A204.1 (cell line): ENCODE data around the gene TRIOBP.

Experiments
- FAIRE-seq: peaks from 2 replicates; lab custom pipeline; 2012; peaks lifted over from hg19 to GRCh38; lab: Jason Lieb, UNC

The TRIOBP gene

DNA sequence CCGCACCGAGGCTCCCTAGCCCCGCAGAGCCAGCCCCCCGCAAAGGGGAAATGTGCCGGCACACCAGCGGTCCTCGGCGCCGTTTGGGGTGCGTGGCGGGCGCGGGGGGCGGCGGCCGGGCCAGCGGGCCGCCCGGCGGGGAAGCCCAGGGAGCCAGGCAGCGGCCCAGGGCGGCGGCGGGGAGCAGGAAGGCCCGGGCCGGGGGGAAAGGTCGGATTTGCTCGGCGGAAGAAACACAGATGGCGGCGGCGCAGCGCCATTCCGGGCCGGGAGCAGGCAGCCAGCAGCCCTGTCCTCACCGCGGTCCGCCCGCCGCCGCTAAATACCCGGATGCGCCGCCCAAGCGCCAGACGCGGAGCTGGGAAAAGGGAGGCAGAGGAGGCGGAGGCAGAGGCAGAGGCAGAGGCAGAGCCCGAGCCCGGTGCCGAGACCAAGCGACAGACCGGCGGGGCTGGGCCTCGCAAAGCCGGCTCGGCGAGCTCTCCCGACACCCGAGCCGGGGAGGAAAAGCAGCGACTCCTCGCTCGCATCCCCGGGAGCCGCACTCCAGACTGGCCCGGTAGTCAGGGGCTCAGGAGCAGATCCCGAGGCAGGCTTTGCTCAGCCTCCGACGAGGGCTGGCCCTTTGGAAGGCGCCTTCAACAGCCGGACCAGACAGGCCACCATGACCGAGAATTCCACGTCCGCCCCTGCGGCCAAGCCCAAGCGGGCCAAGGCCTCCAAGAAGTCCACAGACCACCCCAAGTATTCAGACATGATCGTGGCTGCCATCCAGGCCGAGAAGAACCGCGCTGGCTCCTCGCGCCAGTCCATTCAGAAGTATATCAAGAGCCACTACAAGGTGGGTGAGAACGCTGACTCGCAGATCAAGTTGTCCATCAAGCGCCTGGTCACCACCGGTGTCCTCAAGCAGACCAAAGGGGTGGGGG lies 108.3 kb downstream of the TRIOBP start:
- FAIRE-seq = no peak

DNA sequence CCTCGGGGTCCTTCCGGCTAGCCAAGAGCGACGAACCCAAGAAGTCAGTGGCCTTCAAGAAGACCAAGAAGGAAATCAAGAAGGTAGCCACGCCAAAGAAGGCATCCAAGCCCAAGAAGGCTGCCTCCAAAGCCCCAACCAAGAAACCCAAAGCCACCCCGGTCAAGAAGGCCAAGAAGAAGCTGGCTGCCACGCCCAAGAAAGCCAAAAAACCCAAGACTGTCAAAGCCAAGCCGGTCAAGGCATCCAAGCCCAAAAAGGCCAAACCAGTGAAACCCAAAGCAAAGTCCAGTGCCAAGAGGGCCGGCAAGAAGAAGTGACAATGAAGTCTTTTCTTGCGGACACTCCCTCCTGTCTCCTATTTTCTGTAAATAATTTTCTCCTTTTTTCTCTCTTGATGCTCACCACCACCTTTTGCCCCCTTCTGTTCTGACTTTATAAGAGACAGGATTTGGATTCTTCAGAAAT lies 109.0 kb downstream of the TRIOBP start:
- FAIRE-seq = no peak

DNA sequence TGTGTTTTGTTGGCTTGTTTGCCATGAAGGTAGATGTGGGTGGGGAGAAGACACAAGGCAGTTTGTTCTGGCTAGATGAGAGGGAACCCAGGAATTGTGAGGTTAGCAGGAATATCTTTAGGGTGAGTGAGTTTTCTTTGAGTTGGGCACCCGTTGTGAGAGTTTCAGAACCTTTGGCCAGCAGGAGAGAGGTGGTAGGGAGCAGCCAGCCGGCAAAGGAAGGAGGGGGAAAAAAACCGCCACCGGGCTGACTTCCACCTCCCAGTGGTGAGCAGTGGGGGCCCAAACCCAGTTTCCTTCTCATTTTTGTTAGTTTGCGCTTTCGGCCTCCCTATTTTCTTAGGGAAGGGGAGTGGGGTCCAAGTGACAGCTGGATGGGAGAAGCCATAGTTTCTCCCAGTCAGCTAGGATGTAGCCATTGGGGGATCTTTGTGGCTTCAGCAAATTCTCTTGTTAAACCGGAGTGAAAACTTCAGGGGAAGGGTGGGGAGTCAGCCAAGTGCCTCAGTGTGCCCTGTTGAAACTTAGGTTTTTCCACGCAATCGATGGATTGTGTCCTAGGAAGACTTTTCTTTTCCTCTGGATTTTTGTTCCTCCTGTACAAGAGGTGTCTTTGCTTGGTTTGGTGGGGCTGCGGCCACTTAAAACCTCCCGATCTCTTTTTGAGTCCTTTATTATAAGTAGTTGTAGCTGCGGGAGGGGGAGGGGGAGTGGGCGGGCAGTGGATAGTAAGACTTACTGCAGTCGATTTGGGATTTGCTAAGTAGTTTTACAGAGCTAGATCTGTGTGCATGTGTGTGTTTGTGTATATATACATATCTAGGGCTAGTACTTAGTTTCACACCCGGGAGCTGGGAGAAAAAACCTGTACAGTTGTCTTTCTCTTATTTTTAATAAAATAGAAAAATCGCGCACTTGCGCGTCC lies 109.8 kb downstream of the TRIOBP start:
- no peak for FAIRE-seq

DNA sequence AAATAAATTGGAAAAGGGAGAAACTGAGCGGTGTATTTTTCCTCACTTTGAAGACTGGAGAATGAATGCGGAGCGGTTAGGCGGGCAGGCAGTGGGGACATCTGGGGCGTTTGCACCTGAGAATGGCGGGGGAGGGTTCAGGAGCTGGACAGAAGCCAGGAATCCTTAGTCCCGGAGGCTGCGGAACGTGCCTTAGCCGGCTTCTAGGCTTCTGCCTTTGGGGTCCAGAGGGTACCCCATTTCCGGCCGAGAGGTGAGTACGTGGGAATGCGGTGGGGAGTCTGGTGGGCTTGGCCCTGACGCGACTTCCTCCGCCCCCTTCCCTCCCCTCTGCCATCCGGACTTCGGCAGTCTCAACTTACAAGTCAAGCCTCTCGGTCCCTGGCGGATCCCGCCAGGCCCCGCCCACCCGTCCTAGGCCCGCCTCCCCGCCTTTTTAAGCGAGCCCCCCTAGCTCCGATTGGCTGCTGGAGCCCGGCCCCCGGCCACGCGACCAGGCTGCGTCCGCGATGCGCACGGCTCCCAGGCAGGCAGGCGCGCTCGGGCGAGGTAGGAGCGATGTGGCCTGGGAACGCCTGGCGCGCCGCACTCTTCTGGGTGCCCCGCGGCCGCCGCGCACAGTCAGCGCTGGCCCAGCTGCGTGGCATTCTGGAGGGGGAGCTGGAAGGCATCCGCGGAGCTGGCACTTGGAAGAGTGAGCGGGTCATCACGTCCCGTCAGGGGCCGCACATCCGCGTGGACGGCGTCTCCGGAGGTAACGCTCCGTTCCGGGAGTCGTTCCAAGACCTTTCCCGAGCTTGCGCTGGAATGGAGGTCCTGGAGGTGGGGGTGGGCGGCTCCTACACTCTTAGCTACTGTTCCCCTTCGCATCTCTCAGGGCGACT lies 110.8 kb downstream of the TRIOBP start, which contains the start of gene GCAT:
Gene GCAT, plus strand, starts transcription at position 525 of the 884 bp plus-strand sequence. Its CDS starts 34 bp downstream, at position 559.
- FAIRE-seq = peak; percentile 78

DNA sequence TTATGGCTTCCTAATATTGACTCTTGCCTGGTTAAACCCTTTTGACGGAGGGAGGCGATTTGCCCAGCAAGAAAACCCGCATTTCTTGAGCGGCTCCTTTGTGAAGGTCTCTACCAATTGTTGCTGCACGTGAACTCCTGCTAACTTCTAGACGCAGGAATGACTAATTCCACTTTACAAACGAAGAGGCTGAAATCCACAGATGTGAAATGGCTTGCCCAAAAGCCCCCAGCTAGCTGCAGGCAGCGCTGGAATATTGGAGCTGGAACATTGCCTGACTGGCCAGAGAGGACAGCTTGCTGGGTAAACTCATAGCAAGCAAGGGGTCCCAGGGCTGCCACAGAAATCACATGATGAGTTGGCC lies 111.4 kb downstream of the TRIOBP start:
- FAIRE-seq = no peak

DNA sequence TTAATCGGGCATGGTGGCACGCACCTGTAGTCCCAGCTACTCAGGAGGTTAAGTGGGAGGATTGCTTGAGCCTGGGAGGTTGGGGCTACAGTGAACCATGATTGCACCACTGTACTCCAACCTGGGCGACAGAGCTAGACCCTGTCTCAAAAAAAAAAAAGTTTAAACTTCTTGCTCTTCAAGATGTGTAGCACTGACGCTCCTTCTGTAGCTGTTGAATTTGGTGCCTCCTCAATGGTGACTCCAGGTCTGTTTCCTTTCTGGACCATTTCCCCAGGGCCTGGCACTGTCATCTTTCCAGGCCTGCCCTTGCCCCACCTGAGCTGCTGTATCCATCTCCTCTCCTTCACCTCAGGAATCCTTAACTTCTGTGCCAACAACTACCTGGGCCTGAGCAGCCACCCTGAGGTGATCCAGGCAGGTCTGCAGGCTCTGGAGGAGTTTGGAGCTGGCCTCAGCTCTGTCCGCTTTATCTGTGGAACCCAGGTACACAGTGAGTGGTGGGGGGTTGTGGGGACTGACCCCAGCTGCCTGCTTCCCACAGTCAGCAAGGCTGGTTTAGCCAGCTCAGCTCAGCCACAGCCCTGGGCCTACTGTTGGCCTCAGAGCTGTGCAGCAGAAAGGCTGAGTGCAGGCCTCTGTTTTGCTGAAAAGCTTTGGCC lies 113.0 kb downstream of the TRIOBP start:
- no peak for FAIRE-seq

DNA sequence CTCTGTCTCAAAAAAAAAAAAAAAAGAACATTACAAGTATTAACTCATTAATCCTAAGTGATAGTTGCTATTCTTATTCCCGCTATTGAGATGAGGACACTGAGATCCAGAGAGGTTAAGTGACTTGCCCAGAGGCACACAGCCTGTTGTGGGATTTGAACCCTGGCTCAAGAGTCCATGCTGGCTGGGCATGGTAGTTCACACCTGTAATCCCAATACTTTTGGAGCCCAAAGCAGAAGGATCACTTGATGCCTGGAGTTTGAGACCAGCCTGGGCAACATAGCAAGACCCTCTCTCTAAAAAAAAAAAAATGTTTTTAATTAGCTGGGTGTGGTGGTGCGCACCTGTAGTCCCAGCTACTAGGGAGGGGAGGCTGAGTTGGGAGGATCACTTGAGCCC lies 115.0 kb downstream of the TRIOBP start:
- no peak for FAIRE-seq

DNA sequence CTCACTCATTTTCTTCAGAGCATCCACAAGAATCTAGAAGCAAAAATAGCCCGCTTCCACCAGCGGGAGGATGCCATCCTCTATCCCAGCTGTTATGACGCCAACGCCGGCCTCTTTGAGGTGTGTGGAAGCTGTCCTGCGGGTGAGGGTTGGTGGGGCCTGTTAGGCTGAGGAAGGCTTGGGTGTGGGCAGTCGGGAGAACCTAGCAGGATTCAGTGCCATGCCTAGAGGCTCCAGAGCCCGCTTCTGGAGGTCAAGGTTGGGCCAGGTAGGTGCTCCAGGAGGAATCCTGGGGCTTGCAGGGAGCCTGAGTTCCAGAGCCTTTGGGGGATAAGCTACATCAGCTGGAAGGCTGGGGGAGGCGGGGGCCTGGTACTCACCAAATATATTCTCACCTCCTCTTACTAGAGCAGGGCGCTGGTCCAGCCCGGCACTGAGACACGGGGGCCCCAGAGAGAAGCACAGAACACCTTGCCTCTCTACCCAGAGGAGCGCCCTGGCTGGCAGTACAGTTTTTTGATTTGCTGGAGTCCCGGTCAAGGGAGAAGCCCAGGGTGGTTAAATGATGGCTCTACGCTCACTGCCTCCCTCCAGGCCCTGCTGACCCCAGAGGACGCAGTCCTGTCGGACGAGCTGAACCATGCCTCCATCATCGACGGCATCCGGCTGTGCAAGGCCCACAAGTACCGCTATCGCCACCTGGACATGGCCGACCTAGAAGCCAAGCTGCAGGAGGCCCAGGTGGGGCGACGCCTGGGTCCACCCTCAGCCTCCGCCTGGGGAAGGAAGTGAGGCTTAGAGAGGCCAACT lies 116.2 kb downstream of the TRIOBP start:
- no peak for FAIRE-seq

DNA sequence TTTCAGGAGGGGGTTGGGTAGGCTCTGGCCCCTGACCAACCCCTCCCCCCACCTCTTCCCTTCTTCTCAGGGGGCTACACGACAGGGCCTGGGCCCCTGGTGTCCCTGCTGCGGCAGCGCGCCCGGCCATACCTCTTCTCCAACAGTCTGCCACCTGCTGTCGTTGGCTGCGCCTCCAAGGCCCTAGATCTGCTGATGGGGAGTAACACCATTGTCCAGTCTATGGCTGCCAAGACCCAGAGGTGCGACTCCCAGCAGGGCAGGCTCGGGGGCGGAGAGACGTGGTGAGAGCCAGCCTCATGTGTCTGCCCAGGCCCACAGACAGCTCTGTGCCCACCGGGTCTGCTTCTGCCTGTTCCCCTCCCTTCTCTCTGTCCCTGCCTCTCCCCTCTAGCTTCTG lies 118.7 kb downstream of the TRIOBP start:
- no peak for FAIRE-seq

DNA sequence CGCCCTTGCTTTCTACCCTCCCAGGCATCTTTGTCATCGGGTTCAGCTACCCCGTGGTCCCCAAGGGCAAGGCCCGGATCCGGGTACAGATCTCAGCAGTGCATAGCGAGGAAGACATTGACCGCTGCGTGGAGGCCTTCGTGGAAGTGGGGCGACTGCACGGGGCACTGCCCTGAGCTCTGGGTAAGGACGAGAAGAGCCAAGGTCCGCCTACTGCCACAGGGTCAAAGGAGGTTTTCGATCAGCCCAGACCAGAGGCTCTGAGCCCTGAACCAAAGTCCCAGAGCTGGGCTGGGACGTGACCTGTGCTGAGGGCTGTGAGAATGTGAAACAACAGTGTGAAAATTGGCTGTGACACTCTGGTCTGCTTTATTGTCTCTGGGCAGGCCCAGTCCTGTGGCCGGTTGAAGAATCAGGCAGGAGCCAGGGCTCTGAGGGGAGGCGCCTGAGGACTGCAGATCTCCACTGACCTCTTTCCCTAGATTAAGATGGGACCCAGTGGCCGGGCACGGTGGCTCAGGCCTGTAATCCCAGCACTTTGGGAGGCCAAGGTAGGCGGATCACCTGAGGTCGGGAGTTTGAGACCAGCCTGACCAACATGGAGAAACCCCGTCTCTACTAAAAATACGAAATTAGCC lies 119.8 kb downstream of the TRIOBP start:
- FAIRE-seq = no peak

DNA sequence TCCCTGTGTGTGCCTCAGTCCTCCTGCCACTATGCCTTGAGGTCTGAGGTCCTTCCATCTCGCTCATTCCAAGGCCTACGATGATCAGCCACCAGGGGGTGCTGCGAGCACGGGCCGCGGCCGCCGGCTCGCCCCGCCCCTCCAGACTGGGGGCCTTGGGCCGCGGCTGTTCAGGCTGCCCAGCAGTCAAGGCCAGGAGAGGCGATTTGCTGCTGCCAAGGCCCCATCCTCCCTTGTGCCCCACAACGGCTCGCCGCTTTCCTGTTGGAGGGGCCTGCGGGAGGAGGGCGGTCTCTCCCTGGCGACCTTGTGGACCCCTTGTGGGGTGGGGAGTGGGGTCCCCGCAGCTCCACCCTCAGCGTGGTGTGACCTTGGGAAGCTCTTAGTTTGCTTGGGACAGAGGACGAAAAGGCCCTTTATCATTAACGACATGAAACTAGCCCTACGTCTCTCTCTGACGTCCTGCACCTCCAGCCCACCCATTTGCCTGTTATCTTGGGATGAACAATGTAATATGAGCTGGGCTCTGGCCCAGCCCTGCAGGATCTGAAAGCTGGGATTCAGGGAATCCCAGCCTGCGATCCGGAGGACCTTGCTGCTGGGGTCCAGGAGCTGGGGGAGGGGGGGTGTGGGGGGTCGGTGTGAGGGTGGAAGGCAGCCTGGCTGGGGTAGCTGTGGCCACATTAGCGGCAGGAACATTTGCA lies 121.0 kb downstream of the TRIOBP start:
- no peak for FAIRE-seq

DNA sequence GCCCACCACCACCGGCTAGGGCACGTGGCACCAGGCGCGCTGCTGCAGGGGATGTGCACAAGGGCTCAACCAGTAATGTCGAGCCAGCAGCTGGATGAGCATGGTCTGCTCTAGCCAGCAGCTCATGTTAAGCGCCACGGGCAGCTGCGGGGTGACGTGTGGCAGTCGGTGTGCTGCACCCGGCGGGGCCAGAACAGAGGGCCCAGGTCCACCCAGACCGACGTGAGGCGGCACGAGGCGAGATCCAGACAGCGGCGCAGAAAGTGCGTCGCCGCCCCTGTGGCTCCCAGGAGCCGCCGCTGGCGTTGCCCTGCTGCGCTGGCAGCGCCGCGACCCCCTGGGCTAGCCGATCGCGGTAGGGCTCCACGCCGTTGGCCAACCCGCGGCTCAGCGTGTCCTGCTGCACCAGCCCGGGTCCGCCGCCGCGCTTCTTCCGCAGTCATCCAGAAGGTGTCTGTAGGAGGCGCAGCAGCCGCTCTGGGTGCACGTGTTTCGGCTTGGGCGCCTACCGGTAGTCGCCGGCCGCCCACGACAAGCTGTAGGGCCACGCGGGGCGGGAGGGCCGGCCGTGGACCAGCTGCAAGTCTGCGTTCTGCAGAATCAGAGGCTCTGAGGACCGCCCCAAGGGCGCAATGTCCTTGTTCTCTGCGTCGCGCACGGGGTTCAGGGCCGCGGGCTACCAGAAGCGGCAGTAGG lies 121.7 kb downstream of the TRIOBP start:
- no peak for FAIRE-seq

DNA sequence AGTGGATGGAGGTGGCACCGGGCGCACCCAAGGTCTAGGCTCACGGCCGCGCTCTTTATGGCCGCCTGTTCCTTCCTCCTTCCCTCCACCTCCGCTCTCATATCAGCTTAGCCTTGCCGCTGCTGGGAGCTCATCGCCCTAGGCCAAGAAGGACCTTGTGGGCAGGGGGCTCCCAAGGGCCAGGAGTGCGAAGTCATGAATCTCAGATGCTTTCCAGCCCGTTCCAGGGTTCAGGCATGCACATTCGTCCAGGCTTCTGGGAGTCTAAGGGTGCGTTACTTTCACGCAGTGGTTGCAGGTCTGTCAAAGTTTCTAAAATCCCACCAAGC lies 122.2 kb downstream of the TRIOBP start:
- no peak for FAIRE-seq

DNA sequence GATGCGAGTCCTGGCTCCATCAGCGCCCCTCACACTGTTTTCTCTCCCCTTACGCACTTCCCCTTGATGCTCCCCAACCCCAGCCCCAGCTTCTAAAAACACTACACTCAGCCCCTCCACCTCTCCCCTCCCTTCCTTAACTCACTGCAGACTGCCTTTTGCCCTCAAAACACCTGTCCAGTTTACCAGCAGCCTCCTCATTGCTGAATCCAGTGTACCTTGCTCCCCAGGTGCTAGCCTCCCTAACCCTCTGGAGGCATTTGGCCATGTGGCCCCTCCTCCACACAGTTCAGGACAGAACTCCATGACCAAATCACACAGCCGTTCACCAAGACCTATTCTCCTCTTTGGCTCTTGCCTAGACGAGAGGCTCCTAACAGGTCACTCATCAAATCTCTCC lies 123.5 kb downstream of the TRIOBP start:
- no peak for FAIRE-seq

DNA sequence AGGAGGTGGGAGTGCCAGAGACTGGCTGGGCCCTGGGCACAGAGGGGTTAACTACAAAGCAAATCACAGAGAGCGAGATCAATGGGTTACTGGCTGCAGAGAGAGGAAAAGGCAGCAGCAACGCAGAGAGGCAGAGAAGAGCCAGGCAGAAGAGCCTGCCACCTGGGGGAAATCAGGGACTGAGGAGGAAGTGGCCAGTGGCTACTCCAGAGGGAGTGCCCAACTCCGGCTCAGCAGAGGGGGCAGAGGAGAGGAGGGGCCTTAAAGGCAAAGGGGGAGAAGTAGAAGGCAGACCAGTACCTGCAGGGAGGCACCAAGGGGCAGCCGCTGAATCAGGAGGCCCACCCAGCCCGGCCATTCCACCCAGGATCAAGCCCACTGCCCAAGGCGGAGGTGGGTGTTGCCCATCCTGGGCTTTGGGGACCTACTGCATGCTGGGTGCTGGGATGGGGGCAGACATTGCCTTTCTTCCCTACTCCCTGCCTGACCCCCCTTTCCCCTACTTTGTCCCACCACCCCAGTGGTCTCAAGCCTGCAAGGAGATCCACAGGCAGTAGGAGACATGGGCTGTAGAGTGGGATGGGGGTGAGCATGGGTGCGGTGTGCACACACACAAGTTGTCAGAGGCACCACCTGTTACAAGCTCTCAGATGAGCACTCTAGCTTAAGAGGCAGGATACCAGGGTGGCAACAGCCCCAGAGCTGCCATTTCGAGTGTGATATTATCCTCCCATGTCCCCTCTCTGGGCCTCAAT lies 125.4 kb downstream of the TRIOBP start:
- FAIRE-seq = no peak

DNA sequence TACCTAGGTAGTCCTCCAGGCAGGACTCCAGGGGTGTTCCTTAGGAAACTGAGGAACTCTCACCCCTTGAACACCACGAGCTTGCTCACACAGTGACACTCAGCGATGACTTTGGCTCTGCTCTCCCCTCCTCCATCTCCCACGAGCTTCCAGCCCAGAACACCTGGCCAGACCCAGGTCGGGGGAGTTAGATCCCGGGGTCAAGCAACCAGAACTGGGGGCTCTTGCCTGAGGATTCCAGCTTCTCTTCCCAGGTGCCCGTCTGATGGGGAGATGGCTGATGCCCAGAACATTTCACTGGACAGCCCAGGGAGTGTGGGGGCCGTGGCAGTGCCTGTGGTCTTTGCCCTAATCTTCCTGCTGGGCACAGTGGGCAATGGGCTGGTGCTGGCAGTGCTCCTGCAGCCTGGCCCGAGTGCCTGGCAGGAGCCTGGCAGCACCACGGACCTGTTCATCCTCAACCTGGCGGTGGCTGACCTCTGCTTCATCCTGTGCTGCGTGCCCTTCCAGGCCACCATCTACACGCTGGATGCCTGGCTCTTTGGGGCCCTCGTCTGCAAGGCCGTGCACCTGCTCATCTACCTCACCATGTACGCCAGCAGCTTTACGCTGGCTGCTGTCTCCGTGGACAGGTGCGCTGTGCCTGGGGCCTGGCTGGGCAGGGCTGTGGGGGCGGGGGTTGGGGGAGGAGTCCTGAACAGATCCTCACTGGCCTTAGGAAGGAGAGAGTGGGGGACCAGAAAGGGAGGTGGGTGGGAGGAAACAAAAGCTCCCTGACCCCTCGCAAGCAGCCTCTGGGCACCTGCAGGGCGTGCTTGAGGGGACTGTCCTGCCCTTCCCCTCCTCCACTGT lies 126.5 kb downstream of the TRIOBP start, which contains the start of gene GALR3:
Gene GALR3, plus strand, starts transcription at position 249 of the 852 bp plus-strand sequence. Its CDS starts 25 bp downstream, at position 274.
- FAIRE-seq = no peak
